ENCODE data around the gene SLC5A12. TPM values are rescaled to one million over a fixed set of nuclear protein-coding genes. Genes with fewer than 3 reads are reported as not detected.
A peak's percentile ranks its signal among the peaks of the same experiment; 100 is the strongest.

SLC5A12 gene
- 0.43 TPM in 1 of 2 replicates, not detected in the other for total RNA-seq (2014; rRNA removed; shearing (Covaris generic))
- polyA plus RNA-seq (2016; fragmentation: Nextera tagmentation; extraction: Ambion mirVana), result 0.03 and 0.24 TPM in 2 replicates

- TF ChIP-seq EZH2 (IDR thresholded peaks at IDR 0.05; ENCODE audit: insufficient read depth, poor library complexity, severe bottlenecking) (no peak), EZH2phosphoT487 (IDR thresholded peaks at IDR 0.05; ENCODE audit: insufficient read depth, low read depth) (no peak)
- no peaks in the 10 kb centered on the region for H3K4me1 ChIP-seq (ENCODE audit: insufficient read depth)
- no peaks in the 10 kb centered on the region for H3K9me3 ChIP-seq (ENCODE audit: low read depth)
- H3K9ac ChIP-seq, result no peak within 1 kb of the TSS
- no peak within 1 kb of the TSS for H2AFZ ChIP-seq
- no peak within 1 kb of the TSS for H3K4me3 ChIP-seq
- WGBS, 2 experiments (ENCODE audit: low coverage in 1 of 2, low lambda C conversion rate in 2 of 2, missing lambda C conversion rate in 2 of 2), result 48% methylated on average over 3 of the region's 3 CpGs
- no peak within 1 kb of the TSS for H3K4me2 ChIP-seq (ENCODE audit: unreplicated experiment)
- H3K36me3 ChIP-seq (ENCODE audit: low read depth), result no peaks in the 10 kb centered on the region
- H4K20me1 ChIP-seq (ENCODE audit: insufficient read depth), result no peaks in the 10 kb centered on the region
- DNase-seq, result no peak
- no peaks in the 10 kb centered on the region; the same call in 1 of the 2 replicates for H3K27me3 ChIP-seq (replicated peaks; ENCODE audit: insufficient read depth)
- H3K9me2 ChIP-seq (ENCODE audit: insufficient read depth), result no peaks in the 10 kb centered on the region; the same call in 1 of the 2 replicates
- in situ Hi-C loops (cut with MboI), result no loop called here
- H3K27ac ChIP-seq, result no peak within 1 kb of the TSS
- H3K79me2 ChIP-seq (ENCODE audit: insufficient read depth), result no peaks in the 10 kb centered on the region
- H3F3A ChIP-seq (ENCODE audit: insufficient read depth), result no peaks in the 10 kb centered on the region
These were observed at the start of gene SLC5A12 for GRCh38 chr11:26721948-26722475. TSS of gene SLC5A12 (minus strand) at chr11:26722060. CDS start at chr11:26721714, 346 bp downstream.

- in situ Hi-C loops (cut with MboI), result no loop called here
- Histone ChIP-seq H3K9ac (no peak overlapping the region), H3K4me3 (no peak overlapping the region), H3K27me3 (replicated peaks; ENCODE audit: insufficient read depth) (no peaks in the 10 kb centered on the region), H3K4me2 (ENCODE audit: unreplicated experiment) (no peak overlapping the region), H3K79me2 (ENCODE audit: insufficient read depth) (no peaks in the 10 kb centered on the region), H3K9me2 (ENCODE audit: insufficient read depth) (no peaks in the 10 kb centered on the region), H3K4me1 (ENCODE audit: insufficient read depth) (no peaks in the 10 kb centered on the region), H4K20me1 (ENCODE audit: insufficient read depth) (no peaks in the 10 kb centered on the region), H3K27ac (no peak overlapping the region), H3F3A (ENCODE audit: insufficient read depth) (no peaks in the 10 kb centered on the region), H2AFZ (no peak overlapping the region), H3K9me3 (ENCODE audit: low read depth) (no peaks in the 10 kb centered on the region), H3K36me3 (ENCODE audit: low read depth) (no peaks in the 10 kb centered on the region)
- TF ChIP-seq EZH2 (IDR thresholded peaks at IDR 0.05; ENCODE audit: insufficient read depth, poor library complexity, severe bottlenecking) (no peak), EZH2phosphoT487 (IDR thresholded peaks at IDR 0.05; ENCODE audit: insufficient read depth, low read depth) (no peak)
- DNase-seq, result no peak
These were observed 47.2 kb upstream of the SLC5A12 start for GRCh38 chr11:26769027-26769426.

GRCh38 chr11:26767060-26767459 lies 45.2 kb upstream of the SLC5A12 start:
- Histone ChIP-seq H3K27ac (no peak overlapping the region), H4K20me1 (ENCODE audit: insufficient read depth) (no peaks in the 10 kb centered on the region), H3K9ac (no peak overlapping the region), H2AFZ (no peak overlapping the region), H3K9me3 (ENCODE audit: low read depth) (no peaks in the 10 kb centered on the region), H3K79me2 (ENCODE audit: insufficient read depth) (no peaks in the 10 kb centered on the region), H3K4me2 (ENCODE audit: unreplicated experiment) (no peak overlapping the region), H3K4me3 (no peak overlapping the region), H3K36me3 (ENCODE audit: low read depth) (no peaks in the 10 kb centered on the region), H3K9me2 (ENCODE audit: insufficient read depth) (no peaks in the 10 kb centered on the region), H3K27me3 (replicated peaks; ENCODE audit: insufficient read depth) (no peaks in the 10 kb centered on the region), H3F3A (ENCODE audit: insufficient read depth) (no peaks in the 10 kb centered on the region), H3K4me1 (ENCODE audit: insufficient read depth) (no peaks in the 10 kb centered on the region)
- WGBS, 2 experiments (ENCODE audit: low coverage in 1 of 2, low lambda C conversion rate in 2 of 2, missing lambda C conversion rate in 2 of 2), result 90 to 97% methylated on average over 2 of the region's 2 CpGs
- no peak for TF ChIP-seq EZH2phosphoT487 (IDR thresholded peaks at IDR 0.05; ENCODE audit: insufficient read depth, low read depth)
- no peak for TF ChIP-seq EZH2 (IDR thresholded peaks at IDR 0.05; ENCODE audit: insufficient read depth, poor library complexity, severe bottlenecking)
- in situ Hi-C loops (cut with MboI), result no loop called here
- peak; percentile 2 for DNase-seq

GRCh38 chr11:26765323-26765722 lies 43.5 kb upstream of the SLC5A12 start:
- Histone ChIP-seq H3K4me1 (ENCODE audit: insufficient read depth) (no peaks in the 10 kb centered on the region), H3K4me3 (no peak overlapping the region), H3K27me3 (replicated peaks; ENCODE audit: insufficient read depth) (no peaks in the 10 kb centered on the region), H3K79me2 (ENCODE audit: insufficient read depth) (no peaks in the 10 kb centered on the region), H2AFZ (no peak overlapping the region), H3K9me2 (ENCODE audit: insufficient read depth) (no peaks in the 10 kb centered on the region), H3F3A (ENCODE audit: insufficient read depth) (peaks cover 7% of the 10 kb centered on the region; the same call in 1 of the 2 replicates), H3K36me3 (ENCODE audit: low read depth) (no peaks in the 10 kb centered on the region), H3K27ac (no peak overlapping the region), H4K20me1 (ENCODE audit: insufficient read depth) (no peaks in the 10 kb centered on the region), H3K9me3 (ENCODE audit: low read depth) (no peaks in the 10 kb centered on the region), H3K4me2 (ENCODE audit: unreplicated experiment) (no peak overlapping the region), H3K9ac (no peak overlapping the region)
- 96 to 100% methylated on average over 3 of the region's 3 CpGs for WGBS, 2 experiments (ENCODE audit: low coverage in 1 of 2, low lambda C conversion rate in 2 of 2, missing lambda C conversion rate in 2 of 2)
- TF ChIP-seq EZH2phosphoT487 (IDR thresholded peaks at IDR 0.05; ENCODE audit: insufficient read depth, low read depth), result no peak
- no peak for TF ChIP-seq EZH2 (IDR thresholded peaks at IDR 0.05; ENCODE audit: insufficient read depth, poor library complexity, severe bottlenecking)
- in situ Hi-C loops (cut with MboI), result no loop called here
- DNase-seq, result no peak
